Measurements from ENCODE around the gene TSEN15. TPM values are rescaled to one million over a fixed set of nuclear protein-coding genes. Genes with fewer than 3 reads are reported as not detected.

The TSEN15 gene
- total RNA-seq, 1 experiment from 2014 or later, result 31.1 TPM

GRCh38 chr1:184012187-184012586, 39.3 kb upstream of the TSEN15 start:
- no peaks in the 10 kb centered on the region for H3K79me2 ChIP-seq (ENCODE audit: insufficient read depth, low read length)
- no peak overlapping the region for H3K4me2 ChIP-seq (ENCODE audit: low read length)
- no peaks in the 10 kb centered on the region for H3K27me3 ChIP-seq (ENCODE audit: insufficient read depth, low read length)
- no peaks in the 10 kb centered on the region for H3K9me3 ChIP-seq (ENCODE audit: control insufficient read depth in 1 of 2, insufficient read depth in 1 of 2, low read depth in 1 of 2, low read length in 2 of 2)
- H3K27ac ChIP-seq (ENCODE audit: low read depth, low read length), result no peak overlapping the region
- H3K4me1 ChIP-seq (ENCODE audit: control insufficient read depth in 1 of 2, insufficient read depth in 2 of 2, low read length in 2 of 2), result no peaks in the 10 kb centered on the region
- intact Hi-C loops (cut with micrococcal nuclease), result no loop called here
- no peak overlapping the region for H3K4me3 ChIP-seq (replicated peaks in 1 of 2; ENCODE audit: low read depth in 1 of 2, low read length in 2 of 2)
- H3K9ac ChIP-seq (ENCODE audit: low read length), result no peak overlapping the region
- RAD21 ChIA-PET (ENCODE audit: low non-redundant PET in 1 of 2, low total read pairs in 2 of 2, uncharacterized antibody in 2 of 2, unreplicated experiment in 2 of 2), result no interaction called here
- BruUV-seq (replicated peaks), result no TSS peak
- POLR2A ChIA-PET, result no interaction called here
- H3K9me2 ChIP-seq (ENCODE audit: insufficient read depth), result no peaks in the 10 kb centered on the region
- H4K20me1 ChIP-seq (ENCODE audit: insufficient read depth), result no peaks in the 10 kb centered on the region
- ATAC-seq, result no peak
- no peaks in the 10 kb centered on the region for H3K36me3 ChIP-seq (ENCODE audit: control insufficient read depth in 1 of 2, insufficient read depth in 2 of 2, low read length in 2 of 2)
- no peak for DNase-seq (ENCODE audit: low read depth, low spot score)
- CTCF ChIA-PET, result no interaction called here
- no peak overlapping the region for H2AFZ ChIP-seq (ENCODE audit: low read depth, low read length, poor library complexity, severe bottlenecking)
- TF ChIP-seq RAD21 (IDR thresholded peaks at IDR 0.05; ENCODE audit: low read depth) (no peak), SIN3A (IDR thresholded peaks at IDR 0.05; ENCODE audit: low read depth) (no peak), FOSL1 (IDR thresholded peaks at IDR 0.05; ENCODE audit: low read depth) (no peak), EZH2phosphoT487 (IDR thresholded peaks at IDR 0.05; ENCODE audit: borderline replicate concordance) (no peak), CEBPB (IDR thresholded peaks at IDR 0.05; ENCODE audit: low read depth) (no peak), REST (IDR thresholded peaks at IDR 0.05; ENCODE audit: low read depth) (no peak), POLR2A (IDR thresholded peaks at IDR 0.05; ENCODE audit: borderline replicate concordance, extremely low read depth, insufficient read depth, insufficient read length) (no peak), ZNF274 (IDR thresholded peaks at IDR 0.05; ENCODE audit: low read depth, low read length) (no peak), ELF1 (IDR thresholded peaks at IDR 0.05; ENCODE audit: borderline replicate concordance, low read depth) (no peak), CBX3 (IDR thresholded peaks at IDR 0.05; ENCODE audit: low read depth) (no peak), YY1 (IDR thresholded peaks at IDR 0.05; ENCODE audit: extremely low read depth, insufficient replicate concordance, low read depth, low read length) (no peak)
- TF ChIP-seq, protein P1, sequence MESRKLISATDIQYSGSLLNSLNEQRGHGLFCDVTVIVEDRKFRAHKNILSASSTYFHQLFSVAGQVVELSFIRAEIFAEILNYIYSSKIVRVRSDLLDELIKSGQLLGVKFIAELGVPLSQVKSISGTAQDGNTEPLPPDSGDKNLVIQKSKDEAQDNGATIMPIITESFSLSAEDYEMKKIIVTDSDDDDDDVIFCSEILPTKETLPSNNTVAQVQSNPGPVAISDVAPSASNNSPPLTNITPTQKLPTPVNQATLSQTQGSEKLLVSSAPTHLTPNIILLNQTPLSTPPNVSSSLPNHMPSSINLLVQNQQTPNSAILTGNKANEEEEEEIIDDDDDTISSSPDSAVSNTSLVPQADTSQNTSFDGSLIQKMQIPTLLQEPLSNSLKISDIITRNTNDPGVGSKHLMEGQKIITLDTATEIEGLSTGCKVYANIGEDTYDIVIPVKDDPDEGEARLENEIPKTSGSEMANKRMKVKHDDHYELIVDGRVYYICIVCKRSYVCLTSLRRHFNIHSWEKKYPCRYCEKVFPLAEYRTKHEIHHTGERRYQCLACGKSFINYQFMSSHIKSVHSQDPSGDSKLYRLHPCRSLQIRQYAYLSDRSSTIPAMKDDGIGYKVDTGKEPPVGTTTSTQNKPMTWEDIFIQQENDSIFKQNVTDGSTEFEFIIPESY (IDR thresholded peaks at IDR 0.05; ENCODE audit: extremely low read depth, insufficient replicate concordance, low read length), result no peak
- TF ChIP-seq, protein P2, sequence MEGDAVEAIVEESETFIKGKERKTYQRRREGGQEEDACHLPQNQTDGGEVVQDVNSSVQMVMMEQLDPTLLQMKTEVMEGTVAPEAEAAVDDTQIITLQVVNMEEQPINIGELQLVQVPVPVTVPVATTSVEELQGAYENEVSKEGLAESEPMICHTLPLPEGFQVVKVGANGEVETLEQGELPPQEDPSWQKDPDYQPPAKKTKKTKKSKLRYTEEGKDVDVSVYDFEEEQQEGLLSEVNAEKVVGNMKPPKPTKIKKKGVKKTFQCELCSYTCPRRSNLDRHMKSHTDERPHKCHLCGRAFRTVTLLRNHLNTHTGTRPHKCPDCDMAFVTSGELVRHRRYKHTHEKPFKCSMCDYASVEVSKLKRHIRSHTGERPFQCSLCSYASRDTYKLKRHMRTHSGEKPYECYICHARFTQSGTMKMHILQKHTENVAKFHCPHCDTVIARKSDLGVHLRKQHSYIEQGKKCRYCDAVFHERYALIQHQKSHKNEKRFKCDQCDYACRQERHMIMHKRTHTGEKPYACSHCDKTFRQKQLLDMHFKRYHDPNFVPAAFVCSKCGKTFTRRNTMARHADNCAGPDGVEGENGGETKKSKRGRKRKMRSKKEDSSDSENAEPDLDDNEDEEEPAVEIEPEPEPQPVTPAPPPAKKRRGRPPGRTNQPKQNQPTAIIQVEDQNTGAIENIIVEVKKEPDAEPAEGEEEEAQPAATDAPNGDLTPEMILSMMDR (IDR thresholded peaks at IDR 0.05 in 2 of 3, conservative IDR thresholded peaks at IDR 0.05 in 1 of 3; ENCODE audit: borderline replicate concordance in 1 of 3, insufficient read depth in 1 of 3, low read depth in 2 of 3, low read length in 2 of 3), result no peak
- TF ChIP-seq, protein P3, sequence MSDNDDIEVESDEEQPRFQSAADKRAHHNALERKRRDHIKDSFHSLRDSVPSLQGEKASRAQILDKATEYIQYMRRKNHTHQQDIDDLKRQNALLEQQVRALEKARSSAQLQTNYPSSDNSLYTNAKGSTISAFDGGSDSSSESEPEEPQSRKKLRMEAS (IDR thresholded peaks at IDR 0.05), result no peak
- TF ChIP-seq, protein P4, sequence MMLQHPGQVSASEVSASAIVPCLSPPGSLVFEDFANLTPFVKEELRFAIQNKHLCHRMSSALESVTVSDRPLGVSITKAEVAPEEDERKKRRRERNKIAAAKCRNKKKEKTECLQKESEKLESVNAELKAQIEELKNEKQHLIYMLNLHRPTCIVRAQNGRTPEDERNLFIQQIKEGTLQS (IDR thresholded peaks at IDR 0.05), result no peak
